Thyroid gland (tissue), 4 donors: ENCODE results near the gene SCN7A.

Experiments
- POLR2A ChIP-seq, 2 donors: fragments of 450-650 bp; IDR thresholded peaks; one replicate each; pipeline ENCODE4 v1.6.1; 2017; ENCODE audit warnings: antibody characterized with exemption in 2 of 2, mild to moderate bottlenecking in 2 of 2, moderate library complexity in 1 of 2
- TF ChIP-seq, protein P1 (sequence below), 6 experiments: fragments of 200-600 bp in 3 of 6; fragments of 450-650 bp in 3 of 6; sonication (generic) in 3 of 6; IDR thresholded peaks; one replicate each; pipeline ENCODE4 v1.5.1; 2016 to 2019; ENCODE audit warnings: antibody characterized with exemption in 6 of 6, mild to moderate bottlenecking in 2 of 6, inconsistent platforms in 1 of 6, moderate library complexity in 1 of 6

DNA sequence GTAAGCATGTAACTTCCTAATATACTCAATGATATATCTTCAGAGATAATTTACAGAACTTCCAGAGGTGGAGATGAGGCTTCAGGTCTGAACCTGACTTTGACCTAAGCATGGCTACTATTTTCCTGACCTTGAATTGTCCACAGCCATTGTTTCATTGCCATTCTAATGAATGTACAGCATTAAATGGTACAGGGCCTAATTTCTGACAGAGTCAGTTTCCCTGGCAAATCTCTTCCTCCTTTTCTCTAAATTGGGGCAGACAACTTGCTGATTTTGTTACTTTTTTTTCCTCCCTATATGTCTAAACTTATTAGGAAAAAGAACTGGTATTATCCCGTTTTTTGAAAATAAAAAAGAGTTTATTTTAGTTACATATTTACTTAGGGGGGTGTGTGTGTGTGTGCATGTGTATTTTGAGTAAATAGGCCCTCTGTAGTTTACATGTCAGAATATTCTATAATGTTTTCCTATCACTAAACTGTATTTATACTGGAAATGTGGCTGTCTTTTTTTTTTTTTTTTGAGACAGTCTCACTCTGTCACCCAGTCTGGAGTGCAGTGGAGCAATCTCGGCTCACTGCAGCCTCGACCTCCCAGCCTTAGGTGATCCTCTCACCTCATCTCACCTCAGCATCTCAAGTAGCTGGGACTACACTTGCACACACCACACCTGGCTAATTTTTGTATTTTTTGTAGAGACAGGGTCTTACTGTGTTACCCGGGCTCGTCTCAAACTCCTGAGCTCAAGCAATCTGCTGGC is 75.0 kb downstream of the SCN7A start:
- TF ChIP-seq, protein P1, sequence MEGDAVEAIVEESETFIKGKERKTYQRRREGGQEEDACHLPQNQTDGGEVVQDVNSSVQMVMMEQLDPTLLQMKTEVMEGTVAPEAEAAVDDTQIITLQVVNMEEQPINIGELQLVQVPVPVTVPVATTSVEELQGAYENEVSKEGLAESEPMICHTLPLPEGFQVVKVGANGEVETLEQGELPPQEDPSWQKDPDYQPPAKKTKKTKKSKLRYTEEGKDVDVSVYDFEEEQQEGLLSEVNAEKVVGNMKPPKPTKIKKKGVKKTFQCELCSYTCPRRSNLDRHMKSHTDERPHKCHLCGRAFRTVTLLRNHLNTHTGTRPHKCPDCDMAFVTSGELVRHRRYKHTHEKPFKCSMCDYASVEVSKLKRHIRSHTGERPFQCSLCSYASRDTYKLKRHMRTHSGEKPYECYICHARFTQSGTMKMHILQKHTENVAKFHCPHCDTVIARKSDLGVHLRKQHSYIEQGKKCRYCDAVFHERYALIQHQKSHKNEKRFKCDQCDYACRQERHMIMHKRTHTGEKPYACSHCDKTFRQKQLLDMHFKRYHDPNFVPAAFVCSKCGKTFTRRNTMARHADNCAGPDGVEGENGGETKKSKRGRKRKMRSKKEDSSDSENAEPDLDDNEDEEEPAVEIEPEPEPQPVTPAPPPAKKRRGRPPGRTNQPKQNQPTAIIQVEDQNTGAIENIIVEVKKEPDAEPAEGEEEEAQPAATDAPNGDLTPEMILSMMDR (IDR thresholded peaks at IDR 0.05), result no peak
- no peak for TF ChIP-seq POLR2A (IDR thresholded peaks at IDR 0.05)
